Stimulated activated effector memory CD8-positive, alpha-beta T cell treated with anti-CD3 and anti-CD28 coated beads, Interleukin-12 subunit alpha, Interleukin-12 subunit beta, amount 100 ng/mL, for 72 hours (primary cell): ENCODE results near the gene OLFML2B.
A peak's percentile ranks its signal among the peaks of the same experiment; 100 is the strongest.
"Not testable (repeated sequence)": the region's sequence is repeated elsewhere in the genome, so short reads cannot be mapped to it uniquely, and the experiment has no call there.

Source experiments
- ATAC-seq: fragments of 150-1000 bp; cut with Tn5 transposase; 2 replicates; pipeline ENCODE4 v1.10.0; 2021
- DNase-seq, 2 donors: peaks; one replicate each; pipeline ENCODE4 v3.0.0; 2021 to 2022; ENCODE audit warnings: low spot score in 2 of 2
- H3K27ac Mint-ChIP-seq: one replicate; pipeline ENCODE4 v1.8.0; 2022; ENCODE audit warnings: mild to moderate bottlenecking, mixed read lengths
- H3K36me3 Mint-ChIP-seq: one replicate; pipeline ENCODE4 v1.8.0; 2022; ENCODE audit warnings: mild to moderate bottlenecking, mixed read lengths
- H3K4me1 Mint-ChIP-seq: one replicate; pipeline ENCODE4 v1.8.0; 2022; ENCODE audit warnings: mixed read lengths
- H3K4me3 Mint-ChIP-seq: one replicate; pipeline ENCODE4 v1.8.0; 2022; ENCODE audit warnings: mild to moderate bottlenecking, mixed read lengths
- H3K9me3 Mint-ChIP-seq: one replicate; pipeline ENCODE4 v1.8.0; 2022; ENCODE audit warnings: mixed read lengths

Gene OLFML2B

GRCh38 chr1:162020150-162020549, 3.5 kb downstream of the OLFML2B start:
- H3K4me3 Mint-ChIP-seq: no peak overlapping the region
- DNase-seq (no peak), ATAC-seq (no peak)
- H3K36me3 Mint-ChIP-seq: no peaks in the 10 kb centered on the region
- no peak overlapping the region for H3K27ac Mint-ChIP-seq
- peaks cover 13% of the 10 kb centered on the region for H3K4me1 Mint-ChIP-seq
- no peaks in the 10 kb centered on the region for H3K9me3 Mint-ChIP-seq

GRCh38 chr1:162019446-162019845, 4.2 kb downstream of the OLFML2B start:
- Mint-ChIP-seq H3K4me1 (peaks cover 12% of the 10 kb centered on the region), H3K36me3 (no peaks in the 10 kb centered on the region), H3K9me3 (no peaks in the 10 kb centered on the region), H3K27ac (no peak overlapping the region), H3K4me3 (no peak overlapping the region)
- DNase-seq (no peak), ATAC-seq (no peak)

GRCh38 chr1:162019006-162019405, 4.7 kb downstream of the OLFML2B start:
- Mint-ChIP-seq H3K4me1 (peaks cover 8% of the 10 kb centered on the region), H3K4me3 (no peak overlapping the region), H3K27ac (no peak overlapping the region), H3K36me3 (no peaks in the 10 kb centered on the region), H3K9me3 (no peaks in the 10 kb centered on the region)
- no peak for DNase-seq
- ATAC-seq: no peak

GRCh38 chr1:162018418-162018817, 5.3 kb downstream of the OLFML2B start:
- Mint-ChIP-seq H3K9me3 (no peaks in the 10 kb centered on the region), H3K4me1 (peaks cover 3% of the 10 kb centered on the region), H3K4me3 (no peak overlapping the region), H3K36me3 (no peaks in the 10 kb centered on the region), H3K27ac (no peak overlapping the region)
- ATAC-seq: no peak
- DNase-seq: no peak

GRCh38 chr1:162017791-162018190, 5.9 kb downstream of the OLFML2B start:
- not testable (repeated sequence) for ATAC-seq, DNase-seq, H3K4me1 Mint-ChIP-seq, H3K36me3 Mint-ChIP-seq, H3K27ac Mint-ChIP-seq, H3K9me3 Mint-ChIP-seq, H3K4me3 Mint-ChIP-seq

GRCh38 chr1:162016631-162017030, 7.0 kb downstream of the OLFML2B start:
- ATAC-seq (peak; percentile 41), DNase-seq (no peak)
- H3K9me3 Mint-ChIP-seq: no peaks in the 10 kb centered on the region
- no peaks in the 10 kb centered on the region for H3K36me3 Mint-ChIP-seq
- H3K27ac Mint-ChIP-seq: no peak overlapping the region
- no peak overlapping the region for H3K4me3 Mint-ChIP-seq
- H3K4me1 Mint-ChIP-seq: no peaks in the 10 kb centered on the region

- H3K36me3 Mint-ChIP-seq: no peaks in the 10 kb centered on the region
- H3K9me3 Mint-ChIP-seq: no peaks in the 10 kb centered on the region
- no peaks in the 10 kb centered on the region for H3K4me1 Mint-ChIP-seq
- H3K4me3 Mint-ChIP-seq: no peak overlapping the region
- no peak overlapping the region for H3K27ac Mint-ChIP-seq
- ATAC-seq (no peak), DNase-seq (no peak)
Measured at GRCh38 chr1:162015196-162015595, 8.5 kb downstream of the OLFML2B start.

GRCh38 chr1:162014202-162014601, 9.5 kb downstream of the OLFML2B start:
- Mint-ChIP-seq H3K36me3 (no peaks in the 10 kb centered on the region), H3K4me3 (no peak overlapping the region), H3K9me3 (no peaks in the 10 kb centered on the region), H3K27ac (no peak overlapping the region), H3K4me1 (no peaks in the 10 kb centered on the region)
- ATAC-seq (no peak), DNase-seq (no peak)

GRCh38 chr1:162013289-162013688, 10.4 kb downstream of the OLFML2B start:
- DNase-seq: no peak
- no peak for ATAC-seq
- Mint-ChIP-seq H3K36me3 (no peaks in the 10 kb centered on the region), H3K4me3 (no peak overlapping the region), H3K27ac (no peak overlapping the region), H3K4me1 (no peaks in the 10 kb centered on the region), H3K9me3 (no peaks in the 10 kb centered on the region)

- DNase-seq: no peak
- Mint-ChIP-seq H3K36me3 (no peaks in the 10 kb centered on the region), H3K4me1 (no peaks in the 10 kb centered on the region), H3K9me3 (no peaks in the 10 kb centered on the region), H3K4me3 (no peak overlapping the region), H3K27ac (no peak overlapping the region)
- no peak for ATAC-seq
Measured at GRCh38 chr1:162011337-162012012, 12.2 kb downstream of the OLFML2B start.

GRCh38 chr1:162010175-162010506, 13.5 kb downstream of the OLFML2B start:
- DNase-seq: no peak
- Mint-ChIP-seq H3K4me3 (no peak overlapping the region), H3K4me1 (no peaks in the 10 kb centered on the region), H3K27ac (no peak overlapping the region), H3K9me3 (no peaks in the 10 kb centered on the region), H3K36me3 (no peaks in the 10 kb centered on the region)
- no peak for ATAC-seq

GRCh38 chr1:162009501-162010174, 14.0 kb downstream of the OLFML2B start:
- no peaks in the 10 kb centered on the region for H3K4me1 Mint-ChIP-seq
- H3K27ac Mint-ChIP-seq: no peak overlapping the region
- ATAC-seq (no peak), DNase-seq (no peak)
- H3K9me3 Mint-ChIP-seq: no peaks in the 10 kb centered on the region
- no peaks in the 10 kb centered on the region for H3K36me3 Mint-ChIP-seq
- no peak overlapping the region for H3K4me3 Mint-ChIP-seq

- H3K4me3 Mint-ChIP-seq: no peak overlapping the region
- no peaks in the 10 kb centered on the region for H3K4me1 Mint-ChIP-seq
- no peak for DNase-seq
- ATAC-seq: no peak
- H3K36me3 Mint-ChIP-seq: no peaks in the 10 kb centered on the region
- H3K27ac Mint-ChIP-seq: no peak overlapping the region
- H3K9me3 Mint-ChIP-seq: no peaks in the 10 kb centered on the region
Measured at GRCh38 chr1:162008799-162009198, 14.9 kb downstream of the OLFML2B start.

GRCh38 chr1:162007466-162007865, 16.2 kb downstream of the OLFML2B start:
- no peak overlapping the region for H3K4me3 Mint-ChIP-seq
- no peak overlapping the region for H3K27ac Mint-ChIP-seq
- H3K4me1 Mint-ChIP-seq: no peaks in the 10 kb centered on the region
- H3K36me3 Mint-ChIP-seq: no peaks in the 10 kb centered on the region
- no peak for ATAC-seq
- no peak for DNase-seq
- no peaks in the 10 kb centered on the region for H3K9me3 Mint-ChIP-seq

- DNase-seq: no peak
- Mint-ChIP-seq H3K9me3 (no peaks in the 10 kb centered on the region), H3K4me1 (no peaks in the 10 kb centered on the region), H3K27ac (no peak overlapping the region), H3K36me3 (no peaks in the 10 kb centered on the region), H3K4me3 (no peak overlapping the region)
- ATAC-seq: no peak
Measured at GRCh38 chr1:162006081-162006480, 17.6 kb downstream of the OLFML2B start.

GRCh38 chr1:162004441-162004950, 19.2 kb downstream of the OLFML2B start:
- ATAC-seq (no peak), DNase-seq (no peak)
- Mint-ChIP-seq H3K27ac (no peak overlapping the region), H3K36me3 (no peaks in the 10 kb centered on the region), H3K9me3 (no peaks in the 10 kb centered on the region), H3K4me1 (no peaks in the 10 kb centered on the region), H3K4me3 (no peak overlapping the region)
